Hepatocyte (in vitro differentiated cells): ENCODE measurements around the gene LIX1. TPM values are rescaled to one million over a fixed set of nuclear protein-coding genes. Genes with fewer than 3 reads are reported as not detected.

ENCODE experiments used
- DNase-seq: peaks from one replicate; pipeline ENCODE4 v3.0.0-alpha.2; 2016; ENCODE audit warnings: low spot score
- H2AFZ ChIP-seq: fragments of 200-600 bp; sonication (generic); 2 replicates; pipeline ENCODE4 v1.6.0; 2016; ENCODE audit warnings: antibody characterized with exemption, mild to moderate bottlenecking
- H3K27ac ChIP-seq: fragments of 200-600 bp; sonication (generic); 2 replicates; pipeline ENCODE4 v1.5.1; 2016; ENCODE audit warnings: mild to moderate bottlenecking
- H3K27me3 ChIP-seq: fragments of 200-600 bp; sonication (generic); 2 replicates; pipeline ENCODE4 v1.6.1; 2016
- H3K36me3 ChIP-seq: fragments of 200-600 bp; sonication (generic); replicated peaks from 2 replicates; pipeline ENCODE4 v1.5.1; 2016; ENCODE audit warnings: low read depth; ENCODE audit not compliant: insufficient read depth
- H3K4me1 ChIP-seq: fragments of 200-600 bp; sonication (generic); 2 replicates; pipeline ENCODE4 v1.5.1; 2016; ENCODE audit warnings: mild to moderate bottlenecking, moderate library complexity; ENCODE audit not compliant: insufficient read depth
- H3K4me2 ChIP-seq: fragments of 200-600 bp; sonication (generic); 2 replicates; pipeline ENCODE4 v1.6.0; 2016
- H3K4me3 ChIP-seq: fragments of 200-600 bp; sonication (generic); 2 replicates; pipeline ENCODE4 v1.5.1; 2016; ENCODE audit warnings: mild to moderate bottlenecking
- H3K79me2 ChIP-seq: fragments of 200-600 bp; sonication (generic); 2 replicates; pipeline ENCODE4 v1.6.0; 2017; ENCODE audit warnings: mild to moderate bottlenecking
- H3K9me2 ChIP-seq: fragments of 200-600 bp; sonication (generic); replicated peaks from 2 replicates; pipeline ENCODE4 v1.6.0; 2017; ENCODE audit warnings: mild to moderate bottlenecking; ENCODE audit not compliant: insufficient read depth
- H3K9me3 ChIP-seq: fragments of 200-600 bp; sonication (generic); 2 replicates; pipeline ENCODE4 v1.5.1; 2016; ENCODE audit warnings: low read depth, mild to moderate bottlenecking
- H4K20me1 ChIP-seq: fragments of 200-600 bp; sonication (generic); 2 replicates; pipeline ENCODE4 v1.6.0; 2016; ENCODE audit warnings: mild to moderate bottlenecking; ENCODE audit not compliant: insufficient read depth, poor library complexity, severe bottlenecking
- CTCF ChIP-seq: fragments of 200-600 bp; sonication (generic); IDR thresholded peaks from 2 replicates; pipeline ENCODE4 v1.5.1; 2016; ENCODE audit warnings: antibody characterized with exemption, mild to moderate bottlenecking; ENCODE audit not compliant: poor library complexity
- EZH2 ChIP-seq: fragments of 200-600 bp; sonication (generic); IDR thresholded peaks from 2 replicates; pipeline ENCODE4 v1.6.1; 2016; ENCODE audit warnings: antibody characterized with exemption, mild to moderate bottlenecking, borderline replicate concordance
- EZH2phosphoT487 ChIP-seq: fragments of 200-600 bp; sonication (generic); IDR thresholded peaks from one replicate; pipeline ENCODE4 v1.6.1; 2018; ENCODE audit warnings: antibody characterized with exemption, mild to moderate bottlenecking, low read depth, moderate library complexity; ENCODE audit not compliant: unreplicated experiment, severe bottlenecking
- WGBS: methylation state at CpG from one replicate; pipeline ENCODE4 v1.1.6; 2016; ENCODE audit warnings: low lambda C conversion rate; ENCODE audit errors: missing lambda C conversion rate; 5-methylcytosine and 5-hydroxymethylcytosine counted together
- polyA plus RNA-seq: library from polyadenylated mRNA; unstranded; fragments of >200 nt; fragmentation: Nextera tagmentation; extraction: Ambion mirVana; gene quantifications from 2 replicates; pipeline ENCODE4 v1.2.1, GENCODE V29; 2016
- total RNA-seq: library from RNA; depleted of rRNA; stranded (reverse); fragments of >200 nt; gene quantifications from 2 replicates; pipeline ENCODE4 v1.2.3, GENCODE V29; 2014

LIX1 gene
- total and polyA plus RNA-seq, 2 experiments from 2014 or later = 4.3 to 6.2 TPM

GRCh38 chr5:97089149-97089801 is 53.1 kb downstream of the LIX1 start:
- Histone ChIP-seq H3K9me3 (no peaks in the 10 kb centered on the region), H3K4me1 (no peaks in the 10 kb centered on the region), H3K27me3 (no peaks in the 10 kb centered on the region), H3K27ac (no peak overlapping the region), H3K36me3 (no peaks in the 10 kb centered on the region), H4K20me1 (no peaks in the 10 kb centered on the region), H3K79me2 (no peaks in the 10 kb centered on the region), H3K4me3 (no peak overlapping the region), H3K4me2 (no peak overlapping the region), H3K9me2 (no peaks in the 10 kb centered on the region), H2AFZ (no peak overlapping the region)
- 75% methylated on average over 6 of the region's 6 CpGs for WGBS
- DNase-seq = no peak
- TF ChIP-seq EZH2phosphoT487 = no peak
- no peak for TF ChIP-seq EZH2
- no peak for TF ChIP-seq CTCF

DNA sequence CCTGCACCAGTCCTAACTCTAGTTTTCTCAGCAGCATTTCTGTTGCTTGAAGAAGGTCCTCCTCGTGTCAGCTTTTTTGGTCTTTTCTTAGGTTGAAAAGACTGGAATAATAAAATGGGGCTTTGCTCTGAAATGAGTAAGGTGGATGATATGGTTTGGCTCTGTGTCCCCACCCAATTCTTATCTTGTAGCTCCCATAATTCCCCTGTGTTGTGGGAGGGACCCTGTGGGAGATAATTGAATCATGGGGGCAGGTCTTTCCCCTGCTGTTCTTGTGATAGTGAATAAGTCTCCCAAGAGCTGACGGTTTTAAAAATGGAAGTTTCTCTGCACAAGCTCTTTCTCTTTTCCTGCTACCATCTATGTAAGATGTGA is 53.6 kb downstream of the LIX1 start:
- no peak overlapping the region for H3K27ac ChIP-seq
- no peak for TF ChIP-seq EZH2
- no peak for TF ChIP-seq CTCF
- TF ChIP-seq EZH2phosphoT487 = no peak
- no peak for DNase-seq
- H2AFZ ChIP-seq = no peak overlapping the region
- H3K4me1 ChIP-seq = no peaks in the 10 kb centered on the region
- H3K4me3 ChIP-seq = no peak overlapping the region
- H3K9me2 ChIP-seq = no peaks in the 10 kb centered on the region
- H3K36me3 ChIP-seq = no peaks in the 10 kb centered on the region
- WGBS = 94% methylated on average over 2 of the region's 2 CpGs
- H3K79me2 ChIP-seq = no peaks in the 10 kb centered on the region
- H4K20me1 ChIP-seq = no peaks in the 10 kb centered on the region
- H3K4me2 ChIP-seq = no peak overlapping the region
- H3K27me3 ChIP-seq = no peaks in the 10 kb centered on the region
- no peaks in the 10 kb centered on the region for H3K9me3 ChIP-seq

DNA sequence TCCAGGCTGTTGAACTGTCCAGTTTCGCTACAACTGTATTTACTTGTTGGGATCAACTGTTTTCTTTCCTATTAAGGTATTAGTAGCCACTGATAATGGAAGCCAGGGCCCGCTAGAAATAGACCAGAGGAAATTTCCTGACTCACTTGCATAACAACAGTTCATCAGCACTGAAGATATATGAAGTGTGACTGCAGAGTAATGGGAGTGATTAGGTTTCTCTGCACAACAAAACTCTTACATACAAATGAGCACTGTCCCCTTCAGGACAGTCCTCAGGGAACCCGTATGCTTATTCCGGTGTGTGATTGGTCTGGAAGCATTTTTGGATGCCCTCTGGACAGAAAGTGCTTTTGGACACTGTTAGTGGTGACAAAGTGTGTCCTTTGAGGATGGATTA is 55.3 kb downstream of the LIX1 start:
- no peak for TF ChIP-seq EZH2
- TF ChIP-seq EZH2phosphoT487 = no peak
- TF ChIP-seq CTCF = no peak
- no peaks in the 10 kb centered on the region for H3K27me3 ChIP-seq
- H3K79me2 ChIP-seq = no peaks in the 10 kb centered on the region
- H2AFZ ChIP-seq = no peak overlapping the region
- H3K27ac ChIP-seq = no peak overlapping the region
- H3K4me2 ChIP-seq = no peak overlapping the region
- no peak overlapping the region for H3K4me3 ChIP-seq
- H3K4me1 ChIP-seq = no peaks in the 10 kb centered on the region
- DNase-seq = no peak
- H3K9me2 ChIP-seq = no peaks in the 10 kb centered on the region
- H3K9me3 ChIP-seq = no peaks in the 10 kb centered on the region
- H3K36me3 ChIP-seq = no peaks in the 10 kb centered on the region
- 65% methylated on average over 4 of the region's 4 CpGs for WGBS
- H4K20me1 ChIP-seq = no peaks in the 10 kb centered on the region
